ENCODE measurements around the gene MAPRE2.

GRCh38 chr18:35063875-35064690 is 22.9 kb downstream of the MAPRE2 start:
- no peak for TF ChIP-seq CTCF (IDR thresholded peaks at IDR 0.05)
- TF ChIP-seq POLR2A (IDR thresholded peaks at IDR 0.05): no peak

All from lower leg skin (tissue), 3 donors.